ENCODE results near the gene GNG4.

The GNG4 gene

GRCh38 chr1:235649368-235650163 lies at the start of gene GNG4:
GNG4 (minus strand) TSS chr1:235649784; CDS start chr1:235583838, 65,946 bp downstream.
- peak; percentile 82 for DNase-seq
- no peak for TF ChIP-seq CTCF (IDR thresholded peaks at IDR 0.05; ENCODE audit: low read depth, low read length)
- Histone ChIP-seq H3K27me3 (ENCODE audit: insufficient read depth, low read depth, severe bottlenecking) (no peaks in the 10 kb centered on the region), H3K4me3 (ENCODE audit: low read depth, low read length) (peak within 1 kb of the TSS; percentile 99), H3K9me3 (ENCODE audit: severe bottlenecking) (no peaks in the 10 kb centered on the region), H3K27ac (peak within 1 kb of the TSS; percentile 97), H3K36me3 (peaks cover 11% of the 10 kb centered on the region)

GRCh38 chr1:235697508-235697907 lies 47.9 kb upstream of the GNG4 start:
- H3K9me3 ChIP-seq (ENCODE audit: severe bottlenecking) = no peaks in the 10 kb centered on the region
- no peak for TF ChIP-seq CTCF (IDR thresholded peaks at IDR 0.05; ENCODE audit: low read depth, low read length)
- no peak for DNase-seq
- H3K4me3 ChIP-seq (ENCODE audit: low read depth, low read length) = no peak overlapping the region
- H3K27ac ChIP-seq = no peak overlapping the region
- H3K36me3 ChIP-seq = no peaks in the 10 kb centered on the region
- no peaks in the 10 kb centered on the region for H3K27me3 ChIP-seq (ENCODE audit: insufficient read depth, low read depth, severe bottlenecking)

- no peaks in the 10 kb centered on the region for H3K36me3 ChIP-seq
- no peak for DNase-seq
- H3K27ac ChIP-seq = no peak overlapping the region
- no peaks in the 10 kb centered on the region for H3K9me3 ChIP-seq (ENCODE audit: severe bottlenecking)
- no peak for TF ChIP-seq CTCF (IDR thresholded peaks at IDR 0.05; ENCODE audit: low read depth, low read length)
- no peaks in the 10 kb centered on the region for H3K27me3 ChIP-seq (ENCODE audit: insufficient read depth, low read depth, severe bottlenecking)
- H3K4me3 ChIP-seq (ENCODE audit: low read depth, low read length) = no peak overlapping the region
Measured at GRCh38 chr1:235689356-235689755, 39.8 kb upstream of the GNG4 start.

- no peak for TF ChIP-seq CTCF (IDR thresholded peaks at IDR 0.05; ENCODE audit: low read depth, low read length)
- Histone ChIP-seq H3K27me3 (ENCODE audit: insufficient read depth, low read depth, severe bottlenecking) (no peaks in the 10 kb centered on the region), H3K4me3 (ENCODE audit: low read depth, low read length) (no peak overlapping the region), H3K36me3 (no peaks in the 10 kb centered on the region), H3K9me3 (ENCODE audit: severe bottlenecking) (no peaks in the 10 kb centered on the region), H3K27ac (no peak overlapping the region)
- DNase-seq = no peak
Measured at GRCh38 chr1:235688096-235688495, 38.5 kb upstream of the GNG4 start.

GRCh38 chr1:235683653-235684052 lies 34.1 kb upstream of the GNG4 start:
- no peak for DNase-seq
- H3K27me3 ChIP-seq (ENCODE audit: insufficient read depth, low read depth, severe bottlenecking) = no peaks in the 10 kb centered on the region

More at GRCh38 chr1:235683653-235684052, 34.1 kb upstream of the GNG4 start:
- no peaks in the 10 kb centered on the region for H3K36me3 ChIP-seq
- H3K4me3 ChIP-seq (ENCODE audit: low read depth, low read length) = no peak overlapping the region
- H3K27ac ChIP-seq = no peak overlapping the region
- no peak for TF ChIP-seq CTCF (IDR thresholded peaks at IDR 0.05; ENCODE audit: low read depth, low read length)
- no peaks in the 10 kb centered on the region for H3K9me3 ChIP-seq (ENCODE audit: severe bottlenecking)

All from WERI-Rb-1 (cell line).